Immature natural killer cell (primary cell): Measurements from ENCODE around the gene TMSB10. TPM values are rescaled to one million over a fixed set of nuclear protein-coding genes. Genes with fewer than 3 reads are reported as not detected.
"Not testable (repeated sequence)": the region's sequence is repeated elsewhere in the genome, so short reads cannot be mapped to it uniquely, and the experiment has no call there.

ENCODE experiments used
- DNase-seq, 3 donors: peaks; one replicate each; pipeline ENCODE4 v3.0.0; 2022; ENCODE audit warnings: mixed read lengths in 1 of 3
- H3K27ac Mint-ChIP-seq, 6 donors: one replicate each; pipeline ENCODE4 v1.8.0; 2020; ENCODE audit warnings: mixed read lengths in 6 of 6, mild to moderate bottlenecking in 5 of 6, inconsistent platforms in 4 of 6, moderate library complexity in 3 of 6
- H3K27me3 Mint-ChIP-seq, 3 donors: one replicate each; pipeline ENCODE4 v1.8.0; 2020 to 2021; ENCODE audit warnings: low read depth in 3 of 3, mild to moderate bottlenecking in 3 of 3, mixed read lengths in 3 of 3, moderate library complexity in 3 of 3, inconsistent platforms in 1 of 3
- H3K36me3 Mint-ChIP-seq, 3 donors: one replicate each; pipeline ENCODE4 v1.8.0; 2020; ENCODE audit warnings: mixed read lengths in 3 of 3, inconsistent platforms in 2 of 3, mild to moderate bottlenecking in 2 of 3
- H3K4me1 Mint-ChIP-seq, 2 donors: one replicate each; pipeline ENCODE4 v1.8.0; 2020; ENCODE audit warnings: inconsistent platforms in 2 of 2, mild to moderate bottlenecking in 2 of 2, mixed read lengths in 2 of 2, moderate library complexity in 1 of 2
- H3K4me3 Mint-ChIP-seq, 5 donors: one replicate each; pipeline ENCODE4 v1.8.0; 2020; ENCODE audit warnings: mild to moderate bottlenecking in 5 of 5, mixed read lengths in 5 of 5, inconsistent platforms in 3 of 5, moderate library complexity in 3 of 5
- H3K9me3 Mint-ChIP-seq, 6 donors: one replicate each; pipeline ENCODE4 v1.8.0; 2020; ENCODE audit warnings: mild to moderate bottlenecking in 6 of 6, mixed read lengths in 6 of 6, inconsistent platforms in 4 of 6, moderate library complexity in 3 of 6
- polyA plus RNA-seq, 3 donors: library from polyadenylated mRNA; unstranded; fragments of 300-500 nt; fragmentation: Illumina TruSeq; gene quantifications; one replicate each; pipeline ENCODE4 v1.2.3, GENCODE V29; 2021

TMSB10 gene
- polyA plus RNA-seq, 3 donors from 2014 or later = 4,386 to 7,531 (median 5,397) TPM

GRCh38 chr2:84873350-84873749 is 32.1 kb upstream of the TMSB10 start:
- H3K27ac Mint-ChIP-seq = no peak overlapping the region
- H3K4me1 Mint-ChIP-seq = no peaks in the 10 kb centered on the region
- H3K9me3 Mint-ChIP-seq = peaks cover 0 to 2% (median 0%) of the 10 kb centered on the region in 6 donors
- H3K27me3 Mint-ChIP-seq = peaks cover 3 to 10% (median 5%) of the 10 kb centered on the region in 3 donors
- no peak overlapping the region for H3K4me3 Mint-ChIP-seq
- H3K36me3 Mint-ChIP-seq = no peaks in the 10 kb centered on the region
- DNase-seq = no peak

- no peaks in the 10 kb centered on the region for H3K36me3 Mint-ChIP-seq
- H3K27ac Mint-ChIP-seq = peak overlapping the region in 1 of 6 donors; percentile 24
- no peak overlapping the region for H3K4me3 Mint-ChIP-seq
- peaks cover 3 to 13% (median 5%) of the 10 kb centered on the region in 3 donors for H3K27me3 Mint-ChIP-seq
- peaks cover 0 to 2% (median 0%) of the 10 kb centered on the region in 6 donors for H3K9me3 Mint-ChIP-seq
- H3K4me1 Mint-ChIP-seq = peaks cover 0 to 3% of the 10 kb centered on the region in 2 donors
- no peak for DNase-seq
These were observed 30.9 kb upstream of the TMSB10 start for GRCh38 chr2:84874381-84875212.

DNA sequence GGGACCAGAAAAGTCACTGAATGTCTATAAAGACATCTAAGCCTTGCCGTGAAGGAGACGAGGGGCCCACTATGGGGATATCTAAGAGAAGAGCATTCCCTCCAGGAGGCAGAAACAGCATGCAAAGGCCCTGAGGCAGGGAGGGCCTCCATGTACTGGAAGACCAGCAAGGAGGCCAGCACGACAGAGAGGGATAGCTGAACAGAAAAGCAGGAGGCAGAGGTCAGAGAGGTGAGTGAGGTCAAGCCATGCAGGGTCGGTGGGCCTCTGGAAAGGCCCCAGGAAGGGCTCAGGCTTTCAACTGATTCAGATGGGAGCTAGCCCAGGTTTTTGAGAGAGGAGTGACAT is 30.3 kb upstream of the TMSB10 start:
- Mint-ChIP-seq H3K36me3 (no peaks in the 10 kb centered on the region), H3K27ac (peak overlapping the region in 1 of 6 donors; percentile 24), H3K4me3 (no peak overlapping the region), H3K9me3 (peaks cover 0 to 2% (median 0%) of the 10 kb centered on the region in 6 donors), H3K4me1 (peaks cover 3 to 9% of the 10 kb centered on the region in 2 donors), H3K27me3 (peaks cover 5 to 15% (median 6%) of the 10 kb centered on the region in 3 donors)
- no peak for DNase-seq

- not testable (repeated sequence) for H3K36me3 Mint-ChIP-seq, H3K9me3 Mint-ChIP-seq, DNase-seq, H3K27ac Mint-ChIP-seq, H3K4me3 Mint-ChIP-seq
- H3K27me3 Mint-ChIP-seq = peaks cover 9 to 19% (median 10%) of the 10 kb centered on the region in 3 donors
- peaks cover 8 to 13% of the 10 kb centered on the region in 2 donors for H3K4me1 Mint-ChIP-seq
These were observed 29.8 kb upstream of the TMSB10 start for GRCh38 chr2:84875619-84876018.

DNA sequence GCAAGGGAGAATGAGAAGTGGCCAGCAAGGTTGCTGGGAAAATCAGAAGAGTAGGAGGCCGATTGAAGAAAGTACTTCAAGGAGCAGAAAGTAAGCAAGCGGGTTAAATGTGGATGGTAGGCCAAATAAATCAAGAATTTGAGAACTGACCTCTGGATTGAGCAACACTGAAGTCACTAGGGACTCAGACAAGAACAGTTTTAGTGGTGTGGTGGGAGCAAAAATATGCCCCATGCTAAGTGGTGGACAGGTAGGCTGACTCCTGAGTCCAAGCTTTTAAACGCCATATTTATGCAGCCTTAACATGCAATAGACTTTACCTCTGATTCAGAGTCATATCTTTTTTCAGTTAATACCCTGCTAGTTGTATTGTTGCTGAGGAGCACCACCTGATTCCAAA is 29.1 kb upstream of the TMSB10 start:
- no peak overlapping the region for H3K4me3 Mint-ChIP-seq
- H3K9me3 Mint-ChIP-seq = peaks cover 0 to 2% (median 0%) of the 10 kb centered on the region in 6 donors
- peaks cover 11 to 19% of the 10 kb centered on the region in 2 donors for H3K4me1 Mint-ChIP-seq
- no peak for DNase-seq
- no peak overlapping the region for H3K27ac Mint-ChIP-seq
- H3K27me3 Mint-ChIP-seq = peaks cover 12 to 22% (median 12%) of the 10 kb centered on the region in 3 donors
- H3K36me3 Mint-ChIP-seq = no peaks in the 10 kb centered on the region

- Mint-ChIP-seq H3K4me3 (no peak overlapping the region), H3K27ac (no peak overlapping the region), H3K36me3 (peaks cover 0 to 2% (median 0%) of the 10 kb centered on the region in 3 donors), H3K27me3 (peaks cover 12 to 27% (median 14%) of the 10 kb centered on the region in 3 donors), H3K4me1 (peaks cover 27 to 33% of the 10 kb centered on the region in 2 donors), H3K9me3 (peaks cover 0 to 2% (median 0%) of the 10 kb centered on the region in 6 donors)
- DNase-seq = no peak
These were observed 27.0 kb upstream of the TMSB10 start for GRCh38 chr2:84878459-84878858.

GRCh38 chr2:84878896-84879583 is 26.4 kb upstream of the TMSB10 start:
- Mint-ChIP-seq H3K4me1 (peaks cover 27 to 33% of the 10 kb centered on the region in 2 donors), H3K4me3 (peak overlapping the region in 2 of 5 donors; percentile 82 to 83), H3K9me3 (peaks cover 0 to 2% (median 0%) of the 10 kb centered on the region in 6 donors), H3K36me3 (peaks cover 0 to 4% (median 0%) of the 10 kb centered on the region in 3 donors), H3K27ac (no peak overlapping the region), H3K27me3 (peaks cover 12 to 27% (median 13%) of the 10 kb centered on the region in 3 donors)
- DNase-seq = no peak

DNA sequence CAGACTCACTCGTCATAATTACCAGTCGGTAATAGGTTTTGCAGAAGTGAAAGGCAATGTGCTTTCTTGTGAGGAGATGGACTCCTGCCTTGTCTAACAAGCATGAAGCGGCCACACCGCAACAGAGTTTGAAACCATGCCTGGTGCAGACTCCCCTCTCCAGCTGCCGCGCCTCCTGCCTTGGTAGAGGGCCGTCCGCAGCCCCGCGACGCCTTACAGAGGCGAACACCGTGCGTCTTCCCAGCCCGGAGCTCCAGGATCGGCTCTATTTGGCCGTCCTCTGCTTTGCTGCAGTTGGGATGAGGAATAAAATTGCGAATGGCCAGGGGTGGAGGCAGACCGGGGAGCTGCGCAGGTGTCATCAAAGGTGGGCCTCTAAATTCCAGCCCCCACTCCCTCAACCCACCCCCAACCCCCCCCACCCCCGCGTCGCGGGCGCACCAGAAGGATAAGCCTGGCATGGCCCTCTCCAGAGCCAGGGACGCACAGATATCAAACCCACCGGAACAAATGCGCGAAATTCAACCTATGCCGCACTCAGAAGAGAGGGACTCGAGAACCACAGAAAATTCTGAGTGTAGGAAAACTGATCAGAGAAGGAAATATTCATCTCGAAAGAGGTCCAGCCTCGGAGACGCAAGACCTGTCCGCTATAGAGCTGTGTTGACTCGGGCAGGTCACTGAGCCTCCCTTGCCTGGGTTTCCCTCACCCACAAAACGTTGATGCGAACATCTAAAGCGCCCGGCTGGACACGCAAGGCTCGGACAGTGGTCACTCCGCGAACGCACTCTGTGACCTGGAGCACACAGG is 25.7 kb upstream of the TMSB10 start:
- no peak for DNase-seq
- Mint-ChIP-seq H3K27me3 (peaks cover 11 to 27% (median 12%) of the 10 kb centered on the region in 3 donors), H3K9me3 (no peaks in the 10 kb centered on the region), H3K4me3 (peak overlapping the region; percentile 82 to 95 (median 83)), H3K4me1 (peaks cover 27 to 33% of the 10 kb centered on the region in 2 donors), H3K27ac (peak overlapping the region in 2 of 6 donors; percentile 36 to 66), H3K36me3 (peaks cover 0 to 4% (median 0%) of the 10 kb centered on the region in 3 donors)

DNA sequence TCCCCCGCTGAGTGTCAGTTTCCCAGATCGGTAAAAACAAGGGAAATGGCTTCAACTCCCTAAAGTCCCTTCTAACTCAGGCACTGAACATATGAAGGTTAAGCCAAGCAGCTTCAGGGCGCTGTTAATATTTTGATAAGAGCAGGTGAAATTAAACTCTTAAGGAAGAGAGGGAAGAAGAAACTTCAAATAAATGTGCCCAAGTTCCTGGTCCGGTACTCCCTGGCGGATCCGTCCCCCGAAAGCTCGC is 25.1 kb upstream of the TMSB10 start:
- DNase-seq = no peak
- Mint-ChIP-seq H3K4me3 (peak overlapping the region; percentile 82 to 95 (median 83)), H3K36me3 (peaks cover 0 to 4% (median 0%) of the 10 kb centered on the region in 3 donors), H3K27me3 (peaks cover 10 to 27% (median 10%) of the 10 kb centered on the region in 3 donors), H3K4me1 (peaks cover 27 to 33% of the 10 kb centered on the region in 2 donors), H3K27ac (peak overlapping the region in 3 of 6 donors; percentile 23 to 66 (median 36)), H3K9me3 (no peaks in the 10 kb centered on the region)

DNA sequence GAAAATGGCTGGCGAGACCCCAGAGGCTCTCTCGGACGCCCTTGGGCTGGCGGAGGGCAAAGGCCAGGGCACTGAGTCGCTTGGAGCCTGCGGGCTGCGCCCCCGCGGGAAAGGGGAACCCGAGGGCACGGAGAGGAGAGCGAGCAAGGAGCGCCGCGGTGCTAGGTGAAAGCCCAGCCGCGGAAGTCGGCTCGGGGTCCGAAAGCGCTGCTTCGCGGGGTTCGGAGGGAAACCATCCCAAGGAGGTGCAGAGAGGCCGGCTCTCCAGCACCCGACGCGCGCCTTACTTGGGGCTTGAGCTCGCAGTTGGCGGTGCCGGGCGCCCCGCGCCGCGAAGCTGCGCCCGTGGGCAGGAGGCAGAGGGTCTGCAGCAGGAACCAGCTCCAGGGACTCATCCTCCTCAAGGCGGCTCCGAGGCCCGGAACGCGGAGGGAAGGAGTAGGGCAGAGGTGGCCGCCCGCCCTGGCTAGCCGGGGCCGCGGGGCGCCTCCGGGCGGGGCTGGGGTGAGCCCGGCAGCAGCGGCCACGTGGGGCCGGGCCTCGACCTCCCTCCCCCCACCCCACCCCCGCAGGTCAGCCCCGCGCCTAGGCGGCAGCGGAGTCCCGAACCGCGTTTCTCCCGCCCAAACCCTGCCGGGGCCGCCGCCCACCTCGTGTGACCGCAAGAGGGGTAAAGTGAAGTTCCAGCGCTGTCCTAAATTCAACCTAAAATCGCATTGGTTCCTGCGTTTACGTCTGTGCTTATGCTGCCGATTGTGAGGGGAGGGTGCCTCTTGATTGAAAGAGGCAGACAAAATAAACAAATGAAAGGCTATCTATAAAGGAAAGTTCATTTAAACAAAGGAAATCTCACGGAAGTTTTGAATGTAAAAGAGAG is 24.6 kb upstream of the TMSB10 start, which contains the start of gene TRABD2A:
TRABD2A (minus strand) TSS at position 440 of the 877 bp plus-strand sequence; CDS start at position 395, 45 bp downstream.
- H3K4me3 Mint-ChIP-seq = peak within 1 kb of the TSS; percentile 92 to 98 (median 96)
- H3K36me3 Mint-ChIP-seq = peaks cover 0 to 4% (median 0%) of the 10 kb centered on the region in 3 donors
- no peaks in the 10 kb centered on the region for H3K9me3 Mint-ChIP-seq
- peaks cover 27 to 33% of the 10 kb centered on the region in 2 donors for H3K4me1 Mint-ChIP-seq
- DNase-seq = peak in 2 of 3 donors; percentile 25 to 28
- H3K27ac Mint-ChIP-seq = peak within 1 kb of the TSS; percentile 46 to 89 (median 73)
- H3K27me3 Mint-ChIP-seq = peaks cover 9 to 27% (median 10%) of the 10 kb centered on the region in 3 donors

DNA sequence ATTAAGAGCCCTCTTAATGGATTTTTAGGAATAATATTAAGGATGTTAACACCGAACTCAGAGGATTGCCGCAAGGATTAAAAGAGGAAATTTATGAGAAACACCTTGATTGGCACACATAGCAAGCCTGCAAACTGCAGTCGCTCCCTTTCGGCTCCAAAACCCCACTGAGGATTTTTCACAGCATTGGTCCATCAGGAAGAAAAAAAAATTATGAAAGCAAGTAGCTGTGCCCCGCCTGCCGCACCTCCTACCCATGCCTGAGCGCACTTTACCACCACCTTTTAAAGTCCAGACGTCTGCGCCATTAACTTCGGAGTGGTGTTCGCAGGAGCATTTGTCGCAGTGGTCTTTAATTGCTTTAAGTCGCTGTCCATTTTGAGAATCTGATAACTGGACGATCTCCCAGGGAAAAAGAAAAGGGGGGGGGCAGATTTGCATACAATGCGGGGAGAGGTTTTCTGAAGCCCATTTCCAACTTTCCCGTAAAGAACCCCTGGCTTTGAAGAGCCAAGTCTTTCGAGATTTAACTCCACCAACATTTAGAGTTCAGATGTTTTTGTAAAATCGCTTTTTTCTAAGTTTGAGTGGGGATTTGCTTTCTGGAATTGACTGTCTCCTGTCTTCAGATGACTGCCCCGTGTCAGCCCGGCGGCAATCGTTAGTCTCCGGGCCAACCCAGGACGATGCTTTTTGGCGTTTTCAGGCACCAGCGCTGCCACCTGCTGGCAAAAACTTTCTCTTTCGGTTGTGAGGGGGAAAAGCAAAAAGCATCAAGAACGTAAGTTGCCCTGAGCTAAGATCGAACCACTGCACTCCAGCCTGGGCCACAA is 23.7 kb upstream of the TMSB10 start:
- H3K27ac Mint-ChIP-seq = peak overlapping the region; percentile 63 to 89 (median 73)
- peaks cover 0 to 4% (median 0%) of the 10 kb centered on the region in 3 donors for H3K36me3 Mint-ChIP-seq
- peak overlapping the region; percentile 92 to 98 (median 96) for H3K4me3 Mint-ChIP-seq
- H3K9me3 Mint-ChIP-seq = no peaks in the 10 kb centered on the region
- peak; percentile 73 to 79 (median 75) for DNase-seq
- H3K4me1 Mint-ChIP-seq = peaks cover 28 to 35% of the 10 kb centered on the region in 2 donors
- peaks cover 9 to 26% (median 10%) of the 10 kb centered on the region in 3 donors for H3K27me3 Mint-ChIP-seq

DNA sequence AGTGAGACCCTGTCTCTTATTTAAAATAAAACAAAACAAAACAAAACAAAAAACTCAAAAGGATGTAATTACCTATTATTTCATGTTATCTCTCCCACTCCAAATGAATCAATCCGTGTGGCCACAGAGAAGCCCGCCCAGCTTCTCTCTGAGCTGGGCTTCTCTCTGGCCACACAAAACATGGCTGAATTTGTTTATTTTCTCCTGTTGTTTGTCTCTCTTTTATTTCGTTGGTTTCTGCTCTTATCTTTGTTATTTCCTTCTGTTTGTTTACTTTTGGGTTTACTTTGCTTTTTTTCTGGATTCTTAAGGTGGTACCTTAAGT is 23.1 kb upstream of the TMSB10 start:
- Mint-ChIP-seq H3K27me3 (peaks cover 9 to 25% (median 10%) of the 10 kb centered on the region in 3 donors), H3K9me3 (no peaks in the 10 kb centered on the region), H3K36me3 (peaks cover 0 to 4% (median 0%) of the 10 kb centered on the region in 3 donors), H3K27ac (peak overlapping the region; percentile 63 to 88 (median 74)), H3K4me1 (peaks cover 34 to 41% of the 10 kb centered on the region in 2 donors), H3K4me3 (peak overlapping the region; percentile 92 to 98 (median 96))
- DNase-seq = no peak
